Nephron progenitor cell (in vitro differentiated cells): ENCODE measurements around the gene LONRF2.

Source experiments
- DNase-seq: peaks from one replicate; pipeline ENCODE4 v3.0.0; 2021
- H3K27ac Mint-ChIP-seq: 2 replicates; pipeline ENCODE4 v1.8.0; 2021; ENCODE audit warnings: mild to moderate bottlenecking, moderate library complexity, mixed read lengths
- H3K27me3 Mint-ChIP-seq: 2 replicates; pipeline ENCODE4 v1.8.0; 2021; ENCODE audit warnings: mild to moderate bottlenecking, low read depth, mixed read lengths; ENCODE audit not compliant: poor library complexity
- H3K36me3 Mint-ChIP-seq: 2 replicates; pipeline ENCODE4 v1.8.0; 2021; ENCODE audit warnings: low read depth, mixed read lengths
- H3K4me1 Mint-ChIP-seq: 2 replicates; pipeline ENCODE4 v1.8.0; 2021; ENCODE audit warnings: mixed read lengths
- H3K4me3 Mint-ChIP-seq: 2 replicates; pipeline ENCODE4 v1.8.0; 2021; ENCODE audit warnings: mild to moderate bottlenecking, moderate library complexity, mixed read lengths
- H3K9me3 Mint-ChIP-seq: 2 replicates; pipeline ENCODE4 v1.8.0; 2021; ENCODE audit warnings: mild to moderate bottlenecking, moderate library complexity, mixed read lengths
- TF ChIP-seq, protein P1 (sequence below): fragments of 200-600 bp; sonication (generic); IDR thresholded peaks from 2 replicates; pipeline ENCODE4 v1.5.0; 2021; ENCODE audit warnings: antibody characterized with exemption

LONRF2 gene

GRCh38 chr2:100243631-100244030 is 78.7 kb downstream of the LONRF2 start:
- DNase-seq: no peak
- TF ChIP-seq, protein P1, sequence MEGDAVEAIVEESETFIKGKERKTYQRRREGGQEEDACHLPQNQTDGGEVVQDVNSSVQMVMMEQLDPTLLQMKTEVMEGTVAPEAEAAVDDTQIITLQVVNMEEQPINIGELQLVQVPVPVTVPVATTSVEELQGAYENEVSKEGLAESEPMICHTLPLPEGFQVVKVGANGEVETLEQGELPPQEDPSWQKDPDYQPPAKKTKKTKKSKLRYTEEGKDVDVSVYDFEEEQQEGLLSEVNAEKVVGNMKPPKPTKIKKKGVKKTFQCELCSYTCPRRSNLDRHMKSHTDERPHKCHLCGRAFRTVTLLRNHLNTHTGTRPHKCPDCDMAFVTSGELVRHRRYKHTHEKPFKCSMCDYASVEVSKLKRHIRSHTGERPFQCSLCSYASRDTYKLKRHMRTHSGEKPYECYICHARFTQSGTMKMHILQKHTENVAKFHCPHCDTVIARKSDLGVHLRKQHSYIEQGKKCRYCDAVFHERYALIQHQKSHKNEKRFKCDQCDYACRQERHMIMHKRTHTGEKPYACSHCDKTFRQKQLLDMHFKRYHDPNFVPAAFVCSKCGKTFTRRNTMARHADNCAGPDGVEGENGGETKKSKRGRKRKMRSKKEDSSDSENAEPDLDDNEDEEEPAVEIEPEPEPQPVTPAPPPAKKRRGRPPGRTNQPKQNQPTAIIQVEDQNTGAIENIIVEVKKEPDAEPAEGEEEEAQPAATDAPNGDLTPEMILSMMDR: no peak
- no peaks in the 10 kb centered on the region for H3K36me3 Mint-ChIP-seq
- peaks cover 5% of the 10 kb centered on the region for H3K27me3 Mint-ChIP-seq
- H3K4me1 Mint-ChIP-seq: peaks cover 53% of the 10 kb centered on the region
- H3K9me3 Mint-ChIP-seq: no peaks in the 10 kb centered on the region
- no peak overlapping the region for H3K4me3 Mint-ChIP-seq
- no peak overlapping the region for H3K27ac Mint-ChIP-seq

DNA sequence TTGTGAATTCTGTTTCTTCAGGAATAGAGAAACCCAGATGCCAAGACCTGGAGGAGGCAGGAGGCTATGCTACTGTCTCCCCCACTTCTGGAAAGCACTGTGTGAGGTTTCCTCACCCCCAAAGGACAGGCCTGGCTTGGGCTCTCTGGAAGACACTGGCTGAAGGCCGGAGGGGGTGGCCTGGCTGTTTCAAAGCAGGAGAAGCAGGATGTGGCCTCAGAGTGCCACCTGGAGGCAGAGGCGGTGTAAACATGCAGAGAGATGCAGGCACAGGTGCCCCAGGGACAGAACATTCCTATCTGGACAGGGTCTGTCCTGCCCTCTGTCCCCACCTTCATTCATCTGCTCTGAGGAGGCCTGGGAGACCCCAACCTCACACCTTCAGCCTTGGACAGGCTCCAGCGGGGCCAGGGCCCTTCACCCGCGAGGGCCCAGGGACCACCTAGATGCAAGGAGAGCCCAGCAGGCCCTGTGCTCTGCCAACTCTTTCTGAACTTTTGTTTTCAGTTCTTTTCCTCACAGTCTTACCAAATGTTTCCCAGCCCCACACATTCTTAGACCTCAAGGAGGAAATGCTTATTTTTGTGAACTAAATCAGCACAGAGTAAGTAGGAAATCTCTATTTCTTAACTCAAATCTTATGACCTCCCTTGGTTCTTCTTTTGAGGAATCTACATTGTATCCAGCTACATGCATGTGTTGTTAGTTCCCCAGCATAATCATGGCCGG is 79.2 kb downstream of the LONRF2 start:
- H3K36me3 Mint-ChIP-seq: no peaks in the 10 kb centered on the region
- no peak overlapping the region for H3K4me3 Mint-ChIP-seq
- peaks cover 59% of the 10 kb centered on the region for H3K4me1 Mint-ChIP-seq
- peak; percentile 82 for DNase-seq
- H3K9me3 Mint-ChIP-seq: no peaks in the 10 kb centered on the region
- TF ChIP-seq, protein P1: peak; percentile 84
- H3K27ac Mint-ChIP-seq: no peak overlapping the region
- H3K27me3 Mint-ChIP-seq: peaks cover 5% of the 10 kb centered on the region

DNA sequence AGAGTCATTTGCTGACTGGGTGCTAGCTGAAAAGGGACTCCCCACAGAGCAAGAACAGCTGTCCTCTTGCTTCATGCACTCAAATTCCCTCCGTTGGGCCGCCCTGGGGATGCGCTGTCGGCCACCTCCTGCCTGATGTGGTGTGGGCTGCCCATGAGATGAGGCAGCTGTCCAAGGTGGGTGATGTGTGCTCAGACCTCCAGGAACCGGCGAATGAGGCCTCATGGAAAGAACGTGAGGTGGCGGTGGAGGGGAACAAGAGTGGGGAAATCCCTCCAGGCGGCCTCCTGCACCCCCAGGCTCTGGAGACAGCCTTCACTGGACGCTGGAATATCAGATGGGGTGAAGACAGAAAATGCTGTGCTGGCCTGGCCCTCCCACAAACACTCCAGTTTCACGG is 79.8 kb downstream of the LONRF2 start:
- H3K27me3 Mint-ChIP-seq: peaks cover 5% of the 10 kb centered on the region
- no peak overlapping the region for H3K4me3 Mint-ChIP-seq
- TF ChIP-seq, protein P1: no peak
- no peaks in the 10 kb centered on the region for H3K36me3 Mint-ChIP-seq
- DNase-seq: no peak
- peaks cover 65% of the 10 kb centered on the region for H3K4me1 Mint-ChIP-seq
- no peaks in the 10 kb centered on the region for H3K9me3 Mint-ChIP-seq
- no peak overlapping the region for H3K27ac Mint-ChIP-seq

DNA sequence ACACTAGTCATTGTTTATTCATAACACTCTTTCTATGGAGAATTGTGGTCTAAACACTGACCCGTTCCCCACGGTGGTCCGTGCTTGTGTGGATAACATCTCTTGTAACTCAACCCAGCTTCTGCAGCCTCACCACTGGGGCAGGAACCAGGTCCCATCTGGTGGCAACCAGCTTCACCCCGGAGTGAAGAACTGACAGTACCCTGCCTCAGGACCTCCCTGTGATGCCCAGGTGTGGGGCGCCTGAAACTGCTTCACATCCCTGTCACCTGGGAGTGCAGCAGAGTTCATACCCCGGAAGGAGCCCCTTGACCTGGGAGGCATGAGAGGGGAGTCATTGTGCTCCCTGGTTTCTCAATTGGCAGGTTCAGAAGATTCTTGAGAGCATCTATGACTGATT is 81.1 kb downstream of the LONRF2 start:
- peaks cover 71% of the 10 kb centered on the region for H3K4me1 Mint-ChIP-seq
- no peaks in the 10 kb centered on the region for H3K9me3 Mint-ChIP-seq
- DNase-seq: no peak
- H3K27me3 Mint-ChIP-seq: peaks cover 5% of the 10 kb centered on the region
- H3K4me3 Mint-ChIP-seq: no peak overlapping the region
- no peaks in the 10 kb centered on the region for H3K36me3 Mint-ChIP-seq
- TF ChIP-seq, protein P1: no peak
- no peak overlapping the region for H3K27ac Mint-ChIP-seq

DNA sequence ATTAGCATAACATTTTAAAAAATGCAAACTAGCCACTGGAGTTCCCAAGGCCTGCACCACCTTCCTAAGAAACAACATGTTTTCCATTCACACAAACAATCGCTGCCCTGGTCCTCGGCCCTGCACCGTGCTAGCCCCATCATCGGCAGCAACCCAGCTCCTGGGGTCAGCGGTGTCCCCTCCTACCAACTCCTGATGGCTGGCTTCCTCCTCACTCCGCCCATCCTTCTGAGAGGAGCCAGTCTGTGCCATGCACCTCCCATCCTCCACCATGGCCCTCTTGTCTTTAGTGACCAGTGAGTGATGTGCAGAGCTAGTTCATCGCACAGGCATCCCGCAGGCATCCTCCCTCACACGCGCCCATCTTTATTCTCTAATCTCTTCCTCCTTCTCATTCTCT is 81.9 kb downstream of the LONRF2 start:
- DNase-seq: no peak
- H3K4me3 Mint-ChIP-seq: peak overlapping the region; percentile 41
- peak overlapping the region; percentile 41 for H3K27ac Mint-ChIP-seq
- no peaks in the 10 kb centered on the region for H3K9me3 Mint-ChIP-seq
- H3K27me3 Mint-ChIP-seq: peaks cover 5% of the 10 kb centered on the region
- TF ChIP-seq, protein P1: no peak
- H3K36me3 Mint-ChIP-seq: no peaks in the 10 kb centered on the region
- H3K4me1 Mint-ChIP-seq: peaks cover 75% of the 10 kb centered on the region
